ENCODE data around the gene RRP9.

Gene RRP9

DNA sequence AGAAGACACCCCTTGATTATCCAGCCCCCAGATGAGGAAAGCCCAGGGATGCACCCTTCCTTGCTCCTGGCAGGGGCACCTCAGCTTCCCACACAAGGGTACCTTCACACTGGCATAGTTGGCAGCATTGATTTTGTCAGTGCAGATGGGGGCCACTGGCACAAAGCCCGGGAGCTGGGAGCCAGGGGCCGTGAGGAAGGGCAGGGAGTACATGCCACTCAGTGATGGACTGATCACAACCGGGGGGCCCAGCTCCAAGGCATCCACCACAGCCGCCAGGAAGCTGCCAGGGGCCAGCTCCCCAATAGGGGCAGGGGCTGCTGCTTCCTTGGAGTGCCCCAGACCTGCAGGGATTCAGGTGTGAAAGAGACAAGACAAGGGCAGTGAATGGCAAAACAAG is 28.1 kb upstream of the RRP9 start:
- no peak overlapping the region for H3K9ac ChIP-seq (ENCODE audit: low read length)
- H3K9me3 ChIP-seq (ENCODE audit: low read length), result no peaks in the 10 kb centered on the region
- H3K4me2 ChIP-seq (ENCODE audit: low read length), result no peak overlapping the region
- H3K27me3 ChIP-seq (ENCODE audit: insufficient read depth, low read length), result no peaks in the 10 kb centered on the region
- no peaks in the 10 kb centered on the region for H4K20me1 ChIP-seq (ENCODE audit: insufficient read depth, low read length)
- H3K4me1 ChIP-seq (ENCODE audit: insufficient read depth, low read length, severe bottlenecking), result peaks cover 21% of the 10 kb centered on the region
- no peak overlapping the region for H3K27ac ChIP-seq (ENCODE audit: low read depth, low read length, poor library complexity, severe bottlenecking)
- H3K36me3 ChIP-seq (ENCODE audit: insufficient read depth, low read length), result peaks cover 26% of the 10 kb centered on the region
- H3F3A ChIP-seq (ENCODE audit: insufficient read depth, low read length), result no peaks in the 10 kb centered on the region
- no peak overlapping the region for H2AFZ ChIP-seq (ENCODE audit: low read length)
- TF ChIP-seq, protein P1, sequence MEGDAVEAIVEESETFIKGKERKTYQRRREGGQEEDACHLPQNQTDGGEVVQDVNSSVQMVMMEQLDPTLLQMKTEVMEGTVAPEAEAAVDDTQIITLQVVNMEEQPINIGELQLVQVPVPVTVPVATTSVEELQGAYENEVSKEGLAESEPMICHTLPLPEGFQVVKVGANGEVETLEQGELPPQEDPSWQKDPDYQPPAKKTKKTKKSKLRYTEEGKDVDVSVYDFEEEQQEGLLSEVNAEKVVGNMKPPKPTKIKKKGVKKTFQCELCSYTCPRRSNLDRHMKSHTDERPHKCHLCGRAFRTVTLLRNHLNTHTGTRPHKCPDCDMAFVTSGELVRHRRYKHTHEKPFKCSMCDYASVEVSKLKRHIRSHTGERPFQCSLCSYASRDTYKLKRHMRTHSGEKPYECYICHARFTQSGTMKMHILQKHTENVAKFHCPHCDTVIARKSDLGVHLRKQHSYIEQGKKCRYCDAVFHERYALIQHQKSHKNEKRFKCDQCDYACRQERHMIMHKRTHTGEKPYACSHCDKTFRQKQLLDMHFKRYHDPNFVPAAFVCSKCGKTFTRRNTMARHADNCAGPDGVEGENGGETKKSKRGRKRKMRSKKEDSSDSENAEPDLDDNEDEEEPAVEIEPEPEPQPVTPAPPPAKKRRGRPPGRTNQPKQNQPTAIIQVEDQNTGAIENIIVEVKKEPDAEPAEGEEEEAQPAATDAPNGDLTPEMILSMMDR (IDR thresholded peaks at IDR 0.05; ENCODE audit: low read length), result no peak
- TF ChIP-seq EZH2 (IDR thresholded peaks at IDR 0.05; ENCODE audit: borderline replicate concordance, low read length), result no peak
- H3K79me2 ChIP-seq (ENCODE audit: insufficient read depth, low read length), result no peaks in the 10 kb centered on the region
- H3K4me3 ChIP-seq (ENCODE audit: low read depth, low read length, poor library complexity, severe bottlenecking), result no peak overlapping the region
- H3K9me2 ChIP-seq (ENCODE audit: low read depth, low read length), result no peaks in the 10 kb centered on the region

DNA sequence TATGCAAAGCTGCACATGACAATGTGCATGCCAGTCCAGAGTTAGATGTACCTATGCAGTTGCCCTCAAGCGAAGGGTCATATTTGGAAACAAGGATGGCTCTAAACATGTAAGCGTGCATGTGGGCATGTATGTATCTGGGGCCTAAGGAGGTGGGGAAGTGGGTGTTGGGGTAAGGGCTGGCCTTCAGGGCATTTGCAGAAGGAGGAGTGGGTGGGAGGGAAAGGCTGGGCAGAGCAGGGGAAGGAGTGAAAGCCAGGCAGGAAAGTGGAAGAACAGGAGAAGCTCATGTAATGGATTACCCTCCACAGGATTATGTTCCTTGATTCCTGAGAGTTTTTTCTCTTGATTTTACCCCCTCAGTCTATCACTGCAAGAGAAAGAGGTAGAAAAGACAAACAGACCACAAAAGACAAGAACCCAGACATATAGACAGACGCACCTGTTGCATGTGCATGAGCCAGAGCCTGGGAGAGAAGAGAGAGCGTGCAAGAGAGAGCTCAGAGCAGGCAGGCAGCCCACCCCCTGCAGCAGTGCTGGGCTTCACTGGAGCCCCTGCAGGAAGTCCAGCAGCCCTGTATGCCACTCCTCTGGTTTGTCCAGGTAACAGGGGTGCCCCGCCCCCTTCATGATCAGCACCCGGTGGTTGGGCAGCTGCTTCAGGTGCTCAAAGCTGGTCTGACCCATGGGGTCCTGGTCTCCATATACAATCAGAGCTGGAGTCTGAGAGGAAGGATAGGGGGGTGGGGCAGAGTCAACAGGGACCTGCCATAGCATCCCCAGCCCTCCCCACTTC is 27.4 kb upstream of the RRP9 start:
- Histone ChIP-seq H3K4me1 (ENCODE audit: insufficient read depth, low read length, severe bottlenecking) (peaks cover 14% of the 10 kb centered on the region), H3K9me3 (ENCODE audit: low read length) (no peaks in the 10 kb centered on the region), H3K79me2 (ENCODE audit: insufficient read depth, low read length) (no peaks in the 10 kb centered on the region), H4K20me1 (ENCODE audit: insufficient read depth, low read length) (no peaks in the 10 kb centered on the region), H3F3A (ENCODE audit: insufficient read depth, low read length) (no peaks in the 10 kb centered on the region), H3K27me3 (ENCODE audit: insufficient read depth, low read length) (no peaks in the 10 kb centered on the region), H3K4me2 (ENCODE audit: low read length) (no peak overlapping the region), H3K4me3 (ENCODE audit: low read depth, low read length, poor library complexity, severe bottlenecking) (no peak overlapping the region), H3K9me2 (ENCODE audit: low read depth, low read length) (no peaks in the 10 kb centered on the region), H3K27ac (ENCODE audit: low read depth, low read length, poor library complexity, severe bottlenecking) (no peak overlapping the region), H3K9ac (ENCODE audit: low read length) (no peak overlapping the region), H2AFZ (ENCODE audit: low read length) (no peak overlapping the region), H3K36me3 (ENCODE audit: insufficient read depth, low read length) (peaks cover 26% of the 10 kb centered on the region)
- TF ChIP-seq EZH2 (IDR thresholded peaks at IDR 0.05; ENCODE audit: borderline replicate concordance, low read length), result no peak
- TF ChIP-seq, protein P1 (IDR thresholded peaks at IDR 0.05; ENCODE audit: low read length), result no peak

DNA sequence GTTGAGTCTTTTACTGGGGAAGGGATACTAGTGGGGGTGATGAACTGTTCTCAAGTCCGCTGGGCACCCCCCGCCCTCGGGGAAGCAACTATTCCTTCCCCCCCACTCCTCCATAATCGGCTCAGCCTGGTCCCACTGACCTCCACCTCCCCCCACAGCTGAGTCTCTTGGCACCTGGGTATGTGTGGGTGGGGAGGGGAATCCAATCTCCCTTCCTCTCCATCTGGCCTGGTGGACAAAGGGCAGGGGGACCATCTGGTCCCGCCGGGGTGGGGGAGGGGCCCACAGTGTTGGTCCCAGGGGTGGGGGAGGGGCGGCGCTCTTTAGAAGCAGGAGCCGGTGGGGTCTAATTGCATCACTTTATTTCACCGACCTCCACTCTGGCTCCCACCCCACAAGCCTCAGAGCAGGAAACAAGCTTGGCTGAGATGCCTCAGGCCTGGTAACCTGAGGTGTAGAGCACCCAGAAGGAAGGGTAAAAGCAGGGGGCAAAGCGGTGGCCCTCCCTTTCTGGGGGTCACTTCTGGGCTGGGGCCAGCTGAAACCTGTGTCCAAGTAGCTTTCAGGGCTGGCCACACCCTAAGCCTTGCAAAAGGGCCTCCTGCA is 26.6 kb upstream of the RRP9 start:
- peaks cover 26% of the 10 kb centered on the region for H3K36me3 ChIP-seq (ENCODE audit: insufficient read depth, low read length)
- H3K27ac ChIP-seq (ENCODE audit: low read depth, low read length, poor library complexity, severe bottlenecking), result no peak overlapping the region
- TF ChIP-seq EZH2 (IDR thresholded peaks at IDR 0.05; ENCODE audit: borderline replicate concordance, low read length), result no peak
- TF ChIP-seq, protein P1 (IDR thresholded peaks at IDR 0.05; ENCODE audit: low read length), result no peak
- no peaks in the 10 kb centered on the region for H3K27me3 ChIP-seq (ENCODE audit: insufficient read depth, low read length)
- no peak overlapping the region for H2AFZ ChIP-seq (ENCODE audit: low read length)
- H3K9me3 ChIP-seq (ENCODE audit: low read length), result no peaks in the 10 kb centered on the region
- peak overlapping the region; percentile 54 for H3K4me3 ChIP-seq (ENCODE audit: low read depth, low read length, poor library complexity, severe bottlenecking)
- no peaks in the 10 kb centered on the region for H3K79me2 ChIP-seq (ENCODE audit: insufficient read depth, low read length)
- H3K9ac ChIP-seq (ENCODE audit: low read length), result peak overlapping the region; percentile 47; the same call in 1 of the 2 replicates
- no peaks in the 10 kb centered on the region for H3F3A ChIP-seq (ENCODE audit: insufficient read depth, low read length)
- peak overlapping the region; percentile 78 for H3K4me2 ChIP-seq (ENCODE audit: low read length)
- H3K9me2 ChIP-seq (ENCODE audit: low read depth, low read length), result no peaks in the 10 kb centered on the region
- no peaks in the 10 kb centered on the region for H4K20me1 ChIP-seq (ENCODE audit: insufficient read depth, low read length)
- H3K4me1 ChIP-seq (ENCODE audit: insufficient read depth, low read length, severe bottlenecking), result peaks cover 11% of the 10 kb centered on the region

All from OCI-LY1 (cell line).